HG03520 (cell line): ENCODE measurements around the gene BAX.

Source experiments
- ATAC-seq: cut with Tn5 transposase; IDR thresholded peaks from one replicate; pipeline ENCODE4 v1.9.1; 2021; ENCODE audit warnings: mild to moderate bottlenecking, moderate library complexity; ENCODE audit not compliant: unreplicated experiment

The BAX gene

DNA sequence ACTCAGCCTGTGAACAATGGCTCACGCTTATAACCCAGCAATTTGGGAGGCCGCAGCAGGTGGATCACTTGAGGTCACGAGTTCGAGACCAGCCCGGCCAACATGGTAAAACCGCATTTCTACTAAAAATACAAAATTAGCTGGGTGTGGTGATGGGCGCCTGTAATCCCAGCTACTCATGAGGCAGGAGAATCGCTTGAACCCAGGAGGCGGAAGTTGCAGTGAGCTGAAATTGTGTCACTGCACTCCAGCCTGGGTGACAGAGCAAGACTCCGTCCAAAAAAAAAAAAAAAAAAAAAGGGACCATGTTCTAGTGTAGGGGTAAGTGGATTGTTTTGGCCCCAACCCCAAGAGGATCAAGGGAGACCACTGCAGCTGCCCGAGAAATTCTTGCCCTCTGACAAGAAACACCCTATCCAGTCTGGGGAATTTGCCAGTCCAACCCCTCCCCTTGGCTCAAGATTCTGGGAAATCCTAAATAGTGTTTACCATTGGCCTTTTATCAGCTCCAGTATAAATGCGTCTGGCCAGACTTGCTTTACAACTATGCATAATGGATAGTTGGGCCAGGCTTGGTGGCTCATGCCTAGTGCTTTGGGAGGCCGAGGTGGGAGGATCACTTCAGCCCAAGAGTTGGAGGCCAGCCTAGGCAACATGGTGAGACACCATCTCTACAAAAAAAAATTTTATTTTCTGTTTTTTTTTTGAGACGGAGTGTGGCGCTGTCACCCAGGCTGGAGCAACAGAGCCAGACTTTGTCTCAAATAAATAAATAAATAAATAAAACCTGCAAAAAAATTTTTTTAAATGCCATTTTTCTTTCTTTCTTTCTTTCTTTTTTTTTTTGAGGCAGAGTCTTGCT is 26.3 kb upstream of the BAX start:
- no peak for ATAC-seq

GRCh38 chr19:48933382-48933932 is 21.2 kb upstream of the BAX start, which contains the start of gene DHDH:
Gene DHDH, plus strand, starts transcription at chr19:48933699. Its CDS starts 23 bp downstream, at chr19:48933722.
- no peak for ATAC-seq

DNA sequence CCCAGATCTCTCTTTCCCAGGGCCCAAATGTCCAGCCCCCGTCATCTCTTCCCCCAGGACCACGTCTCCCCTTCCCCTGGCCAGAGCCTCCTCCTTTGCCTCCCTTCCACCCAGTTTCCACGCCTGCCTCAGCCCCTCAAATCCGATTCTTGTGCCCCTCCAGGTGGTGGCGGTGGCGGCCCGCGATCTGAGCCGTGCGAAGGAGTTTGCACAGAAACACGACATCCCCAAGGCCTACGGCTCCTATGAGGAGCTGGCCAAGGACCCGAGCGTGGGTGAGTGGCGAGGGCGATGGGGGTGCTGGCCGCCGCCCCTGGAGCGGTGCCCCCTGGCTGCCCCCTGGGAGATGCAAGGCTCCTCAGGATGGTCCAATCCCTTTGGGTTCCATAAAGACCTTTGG is 19.8 kb upstream of the BAX start:
- no peak for ATAC-seq

DNA sequence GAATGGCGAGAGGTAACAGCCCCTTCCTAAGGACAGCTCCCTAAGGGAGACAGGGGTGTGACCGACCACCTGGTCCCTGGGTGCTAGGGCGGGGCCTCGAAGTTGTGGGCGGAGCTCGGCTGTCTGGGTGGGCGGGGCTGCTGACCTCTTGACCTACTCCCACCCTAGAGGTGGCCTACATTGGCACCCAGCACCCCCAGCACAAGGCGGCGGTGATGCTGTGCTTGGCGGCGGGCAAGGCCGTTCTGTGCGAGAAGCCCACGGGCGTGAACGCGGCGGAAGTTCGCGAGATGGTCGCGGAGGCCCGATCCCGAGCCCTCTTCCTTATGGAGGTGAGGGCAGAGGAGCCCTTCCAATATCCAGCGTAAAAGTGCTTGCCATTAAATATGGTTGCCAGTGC is 18.8 kb upstream of the BAX start:
- no peak for ATAC-seq

DNA sequence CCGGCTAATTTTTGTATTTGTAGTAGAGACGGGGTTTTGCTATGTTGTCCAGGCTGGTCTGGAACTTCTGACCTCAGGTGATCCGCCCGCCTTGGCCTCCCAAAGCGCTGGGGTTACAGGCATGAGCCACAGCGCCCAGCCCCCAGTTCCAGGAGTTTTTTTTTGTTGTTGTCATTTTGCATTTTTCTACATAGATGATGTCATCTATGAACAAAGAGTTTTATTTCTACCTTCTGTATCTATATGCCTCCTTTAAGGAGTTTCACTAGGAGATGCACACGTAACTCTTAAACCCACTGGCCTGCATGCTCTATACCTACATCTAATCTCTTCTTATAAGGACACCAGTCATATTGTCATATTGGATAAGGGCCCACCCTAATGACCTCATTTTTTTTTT is 16.4 kb upstream of the BAX start:
- no peak for ATAC-seq

GRCh38 chr19:48940902-48941301 is 13.8 kb upstream of the BAX start:
- ATAC-seq, result no peak

DNA sequence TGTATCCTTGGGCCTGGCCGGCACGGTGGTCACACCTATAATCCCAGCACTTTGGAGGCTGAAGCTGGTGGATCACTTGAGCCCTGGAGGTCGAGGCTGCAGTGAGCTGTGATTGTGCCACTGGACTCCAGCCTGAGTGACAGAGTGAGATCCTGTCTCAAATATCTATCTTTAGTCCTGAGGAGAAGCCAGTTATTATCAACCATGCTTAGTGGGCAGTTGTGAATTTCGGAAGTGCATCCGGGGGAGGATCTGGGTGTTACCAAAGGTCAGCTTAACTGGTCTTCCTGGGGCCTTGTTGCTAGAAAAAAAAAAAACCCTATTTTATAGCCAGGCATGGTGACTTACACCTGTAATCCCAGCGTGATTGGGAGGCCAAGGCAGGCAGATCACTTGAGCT is 11.6 kb upstream of the BAX start:
- no peak for ATAC-seq

- no peak for ATAC-seq
These were observed 9.3 kb upstream of the BAX start for GRCh38 chr19:48945415-48945814.

GRCh38 chr19:48945817-48946216 is 8.9 kb upstream of the BAX start:
- no peak for ATAC-seq

- no peak for ATAC-seq
These were observed 8.0 kb upstream of the BAX start for GRCh38 chr19:48946463-48947257.

DNA sequence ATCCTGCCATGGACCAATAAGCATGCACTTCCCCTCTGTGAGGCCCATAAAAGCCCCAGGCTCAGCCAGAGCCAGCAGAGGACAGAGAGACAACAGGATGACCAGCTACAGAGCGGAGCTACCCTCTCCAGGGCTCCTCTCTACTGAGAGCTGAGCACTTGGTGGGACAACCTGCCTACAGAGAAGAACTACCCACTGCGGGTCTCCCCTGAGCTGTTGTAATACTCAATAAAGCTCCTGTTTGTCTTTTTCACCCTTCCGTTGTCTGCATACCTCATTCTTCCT is 7.5 kb upstream of the BAX start:
- no peak for ATAC-seq

DNA sequence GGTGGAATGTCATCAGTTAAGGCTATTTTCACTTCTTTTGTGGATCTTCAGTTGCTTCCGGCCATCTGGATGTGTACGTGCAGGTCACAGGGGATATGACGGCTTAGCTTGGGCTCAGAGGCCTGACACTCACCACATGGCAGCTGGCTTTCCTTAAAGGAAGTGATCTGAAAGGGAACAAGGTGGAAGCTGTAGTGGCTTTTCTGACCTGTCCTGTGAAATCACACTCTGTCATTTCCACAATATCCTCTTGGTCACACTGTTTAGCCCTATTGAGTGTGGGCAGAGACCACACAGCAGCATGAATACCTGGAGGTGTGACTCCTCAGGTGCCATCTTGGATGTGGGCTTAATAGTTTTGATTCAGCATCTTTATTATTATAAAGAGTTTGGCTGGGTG is 4.5 kb upstream of the BAX start:
- ATAC-seq, result no peak

DNA sequence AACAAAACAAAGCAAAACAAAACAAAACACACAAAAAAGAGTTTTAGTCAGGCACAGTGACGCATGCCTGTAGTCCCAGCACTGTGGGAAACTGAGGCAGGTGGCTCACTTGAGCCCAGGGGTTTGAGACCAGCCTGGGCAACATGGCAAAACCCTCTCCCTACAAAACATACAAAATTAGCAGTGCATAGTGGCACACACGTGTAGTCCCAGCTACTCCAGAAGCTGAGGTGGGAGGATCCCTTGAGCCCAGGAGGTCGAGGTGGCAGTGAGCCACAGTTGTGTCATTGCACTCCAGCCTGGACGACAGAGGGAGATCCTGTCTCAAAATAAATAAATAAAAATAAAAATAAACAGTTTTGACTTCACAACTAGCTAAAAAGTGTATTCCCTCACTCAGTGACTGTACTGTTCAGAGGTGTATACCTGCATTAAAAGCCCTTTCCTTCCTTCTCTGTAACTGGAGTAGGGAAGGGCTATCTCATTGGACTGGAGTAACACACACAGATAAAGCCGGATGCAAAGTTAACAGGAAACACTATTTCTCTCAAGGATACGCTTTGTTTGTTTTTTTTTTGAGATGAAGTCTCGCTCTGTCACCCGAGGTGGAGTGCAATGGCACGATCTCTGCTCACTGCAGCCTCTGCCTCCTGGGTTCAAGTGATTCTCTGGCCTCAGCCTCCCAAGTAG is 3.7 kb upstream of the BAX start:
- no peak for ATAC-seq

DNA sequence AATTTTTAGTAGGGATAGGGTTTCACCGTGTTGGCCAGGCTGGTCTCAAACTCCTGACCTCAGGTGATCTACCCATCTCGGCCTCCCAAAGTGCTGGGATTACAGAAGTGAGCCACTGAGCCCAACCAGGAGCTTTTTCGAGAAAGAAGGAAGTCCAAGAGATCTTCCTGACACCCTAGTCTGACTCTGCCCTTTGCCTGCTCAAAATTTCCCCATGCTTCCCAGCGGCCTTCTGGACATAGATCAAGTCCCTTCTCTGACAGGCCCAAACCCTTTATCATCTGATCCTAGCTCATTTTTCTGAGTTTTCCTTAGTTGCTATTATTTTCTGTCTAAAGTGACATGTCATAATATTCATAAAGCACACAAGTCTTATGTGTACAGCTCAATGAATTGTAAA is 1.5 kb upstream of the BAX start:
- ATAC-seq, result no peak

- ATAC-seq, result no peak
These were observed 583 bp upstream of the BAX start for GRCh38 chr19:48953990-48954594.

- ATAC-seq, result no peak
These were observed 758 bp downstream of the BAX start for GRCh38 chr19:48955308-48955958.

DNA sequence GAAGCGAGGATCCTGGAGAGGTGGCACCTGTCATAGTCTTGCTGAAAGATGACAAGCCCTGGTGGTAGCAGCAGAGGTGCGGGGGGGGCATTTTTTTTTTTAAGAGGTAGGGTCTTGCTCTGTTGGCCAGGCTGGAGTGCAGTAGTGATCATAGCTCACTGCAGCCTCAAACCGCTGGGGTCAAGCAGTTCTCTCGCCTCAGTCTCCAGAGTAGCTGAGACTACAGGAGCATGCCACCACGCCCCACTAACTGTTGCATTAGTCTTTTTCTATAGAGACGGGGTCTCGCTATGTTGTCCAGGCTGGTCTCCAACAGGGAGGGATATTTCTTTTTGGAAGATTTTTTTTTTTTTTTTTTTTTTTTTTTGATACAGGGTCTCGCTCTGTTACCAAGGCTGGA is 3.3 kb downstream of the BAX start:
- no peak for ATAC-seq

DNA sequence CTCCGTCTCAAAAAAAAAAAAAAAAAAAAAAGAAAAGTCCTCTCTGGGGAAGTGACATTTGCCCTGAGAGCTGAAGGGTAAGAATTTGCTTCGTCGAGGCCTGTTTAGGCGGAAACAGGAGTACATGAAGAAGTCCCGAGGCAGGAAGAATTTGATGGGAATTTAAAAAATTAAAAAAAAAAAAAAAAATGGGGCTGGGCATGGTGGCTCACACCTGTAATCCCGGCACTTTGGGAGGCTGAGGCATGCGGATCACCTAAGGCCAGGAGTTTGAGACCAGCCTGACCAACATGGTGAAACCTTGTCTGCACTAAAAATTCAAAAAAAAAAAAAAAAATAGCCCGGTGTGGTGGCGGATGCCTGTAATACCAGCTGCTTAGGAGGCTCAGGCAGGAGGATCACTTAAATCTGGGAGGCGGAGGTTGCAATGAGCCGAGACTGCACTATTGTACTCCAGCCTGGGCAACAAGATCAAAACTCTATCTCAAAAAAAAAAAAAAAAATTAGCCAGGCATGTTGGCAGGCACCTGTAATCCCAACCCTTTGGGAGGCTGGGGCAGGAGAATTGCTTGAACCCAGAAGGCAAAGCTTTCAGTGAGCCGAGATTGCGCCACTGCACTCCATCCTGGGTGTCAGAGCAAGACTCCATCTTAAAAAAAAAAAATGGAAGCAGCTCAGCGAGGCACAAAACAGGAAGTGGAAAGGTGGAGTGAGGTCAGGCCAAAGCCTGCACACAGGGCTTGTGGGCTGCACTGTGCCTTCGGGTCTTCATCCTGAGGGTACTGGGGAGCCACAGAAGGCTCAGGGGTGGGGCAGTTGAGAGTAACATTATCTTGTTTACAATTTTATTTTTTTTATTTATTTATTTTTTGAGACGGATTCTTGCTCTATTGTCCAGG is 4.9 kb downstream of the BAX start:
- ATAC-seq, result no peak

DNA sequence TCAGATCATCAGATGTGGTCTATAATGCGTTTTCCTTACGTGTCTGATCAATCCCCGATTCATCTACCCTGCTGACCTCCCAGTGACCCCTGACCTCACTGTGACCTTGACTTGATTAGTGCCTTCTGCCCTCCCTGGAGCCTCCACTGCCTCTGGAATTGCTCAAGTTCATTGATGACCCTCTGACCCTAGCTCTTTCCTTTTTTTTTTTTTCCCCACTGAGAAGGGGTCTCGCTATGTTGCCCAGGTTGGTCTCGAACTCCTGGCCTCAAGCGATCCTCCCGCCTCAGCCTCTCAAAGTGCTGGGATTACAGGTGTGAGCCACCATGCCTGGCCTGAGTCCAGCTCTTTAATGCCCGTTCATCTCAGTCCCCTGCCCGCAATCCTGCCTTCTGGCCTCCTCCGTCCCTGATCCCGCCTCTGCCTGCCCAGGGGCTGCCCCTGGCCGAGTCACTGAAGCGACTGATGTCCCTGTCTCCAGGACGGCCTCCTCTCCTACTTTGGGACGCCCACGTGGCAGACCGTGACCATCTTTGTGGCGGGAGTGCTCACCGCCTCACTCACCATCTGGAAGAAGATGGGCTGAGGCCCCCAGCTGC is 6.5 kb downstream of the BAX start:
- ATAC-seq, result no peak
